GM21423 (cell line): ENCODE results near the gene BANK1.

Experiments
- ATAC-seq: cut with Tn5 transposase; IDR thresholded peaks from one replicate; pipeline ENCODE4 v1.9.1; 2021; ENCODE audit warnings: mild to moderate bottlenecking, moderate library complexity; ENCODE audit not compliant: unreplicated experiment

The BANK1 gene

GRCh38 chr4:101807351-101807750 lies 16.8 kb downstream of the BANK1 start:
- peak; percentile 30 for ATAC-seq

GRCh38 chr4:101813604-101814003 lies 23.1 kb downstream of the BANK1 start:
- ATAC-seq, result peak; percentile 90

GRCh38 chr4:101818362-101818761 lies 27.8 kb downstream of the BANK1 start:
- no peak for ATAC-seq

GRCh38 chr4:101823864-101824263 lies 33.3 kb downstream of the BANK1 start:
- ATAC-seq, result no peak

- no peak for ATAC-seq
Observed at GRCh38 chr4:101824500-101824899, 34.0 kb downstream of the BANK1 start.

- no peak for ATAC-seq
Observed at GRCh38 chr4:101825953-101826352, 35.4 kb downstream of the BANK1 start.

- ATAC-seq, result no peak
Observed at GRCh38 chr4:101831816-101832215, 41.3 kb downstream of the BANK1 start.

GRCh38 chr4:101833480-101833879 lies 43.0 kb downstream of the BANK1 start:
- no peak for ATAC-seq

GRCh38 chr4:101835121-101835904 lies 44.8 kb downstream of the BANK1 start:
- no peak for ATAC-seq

- ATAC-seq, result peak; percentile 47
Observed at GRCh38 chr4:101843054-101843453, 52.5 kb downstream of the BANK1 start.

GRCh38 chr4:101846550-101846949 lies 56.0 kb downstream of the BANK1 start:
- no peak for ATAC-seq

- ATAC-seq, result peak; percentile 35
Observed at GRCh38 chr4:101850698-101851097, 60.2 kb downstream of the BANK1 start.

- ATAC-seq, result peak; percentile 55
Observed at GRCh38 chr4:101851672-101852071, 61.1 kb downstream of the BANK1 start.

GRCh38 chr4:101853028-101853427 lies 62.5 kb downstream of the BANK1 start:
- ATAC-seq, result peak; percentile 49

GRCh38 chr4:101853691-101854090 lies 63.2 kb downstream of the BANK1 start:
- no peak for ATAC-seq

- ATAC-seq, result no peak
Observed at GRCh38 chr4:101855239-101855638, 64.7 kb downstream of the BANK1 start.

- ATAC-seq, result no peak
Observed at GRCh38 chr4:101856149-101856548, 65.6 kb downstream of the BANK1 start.

- no peak for ATAC-seq
Observed at GRCh38 chr4:101857176-101857575, 66.6 kb downstream of the BANK1 start.

GRCh38 chr4:101858641-101859040 lies 68.1 kb downstream of the BANK1 start:
- ATAC-seq, result no peak

GRCh38 chr4:101862595-101862994 lies 72.1 kb downstream of the BANK1 start:
- ATAC-seq, result peak; percentile 53

GRCh38 chr4:101864660-101865059 lies 74.1 kb downstream of the BANK1 start:
- ATAC-seq, result no peak

- no peak for ATAC-seq
Observed at GRCh38 chr4:101865501-101866062, 75.1 kb downstream of the BANK1 start.

GRCh38 chr4:101870874-101871273 lies 80.3 kb downstream of the BANK1 start:
- no peak for ATAC-seq
